A549 (cell line): ENCODE data around the gene PPP1CC.

Experiments used
- EP300 ChIP-seq, 2 experiments: fragments of >200 bp; sonication (Bioruptor Twin); formaldehyde crosslinking; IDR thresholded peaks; 2 replicates in 1 of 2; 3 replicates in 1 of 2; pipeline ENCODE4 v1.6.1; 2016 to 2017
- KDM1A ChIP-seq: fragments of 200-600 bp; sonication (generic); IDR thresholded peaks from 2 replicates; pipeline ENCODE4 v1.6.1; 2016; ENCODE audit warnings: low read depth, mild to moderate bottlenecking
- MYC ChIP-seq: IDR thresholded peaks from 2 replicates; pipeline ENCODE4 v1.6.1; 2012; ENCODE audit warnings: mild to moderate bottlenecking, inconsistent platforms, low read length, improper control_type of control experiment, borderline replicate concordance
- NFE2L2 ChIP-seq: fragments of 150-350 bp; conservative IDR thresholded peaks from 2 replicates; pipeline ENCODE4 v1.6.1; 2014; ENCODE audit warnings: low read length
- PHF8 ChIP-seq: fragments of 200-600 bp; sonication (generic); IDR thresholded peaks from 2 replicates; pipeline ENCODE4 v1.6.1; 2016; ENCODE audit warnings: low read depth, mild to moderate bottlenecking, antibody characterized with exemption, moderate library complexity, borderline replicate concordance
- POLR2AphosphoS2 ChIP-seq: conservative IDR thresholded peaks from 2 replicates; pipeline ENCODE4 v1.6.1; 2012; ENCODE audit warnings: low read length, improper control_type of control experiment, inconsistent platforms
- RAD21 ChIP-seq, 2 experiments: fragments of >200 bp in 1 of 2; sonication (Bioruptor Twin) in 1 of 2; formaldehyde crosslinking in 1 of 2; IDR thresholded peaks in 1 of 2; conservative IDR thresholded peaks in 1 of 2; 2 replicates in 1 of 2; 3 replicates in 1 of 2; pipeline ENCODE4 v1.6.1; 2012 to 2018; ENCODE audit warnings: inconsistent platforms in 1 of 2
- ZC3H11A ChIP-seq: fragments of 450-650 bp; IDR thresholded peaks from 2 replicates; pipeline ENCODE4 v1.6.1; 2014; ENCODE audit warnings: antibody characterized with exemption, mild to moderate bottlenecking
- TF ChIP-seq, protein P1 (sequence below): fragments of >200 bp; sonication (Bioruptor Twin); formaldehyde crosslinking; IDR thresholded peaks from 3 replicates; pipeline ENCODE4 v1.5.1; 2016
- TF ChIP-seq, protein P2 (sequence below): fragments of 200-600 bp; sonication (generic); IDR thresholded peaks from 2 replicates; pipeline ENCODE4 v1.6.1; 2016; ENCODE audit warnings: antibody characterized with exemption, mild to moderate bottlenecking, moderate library complexity

DNA sequence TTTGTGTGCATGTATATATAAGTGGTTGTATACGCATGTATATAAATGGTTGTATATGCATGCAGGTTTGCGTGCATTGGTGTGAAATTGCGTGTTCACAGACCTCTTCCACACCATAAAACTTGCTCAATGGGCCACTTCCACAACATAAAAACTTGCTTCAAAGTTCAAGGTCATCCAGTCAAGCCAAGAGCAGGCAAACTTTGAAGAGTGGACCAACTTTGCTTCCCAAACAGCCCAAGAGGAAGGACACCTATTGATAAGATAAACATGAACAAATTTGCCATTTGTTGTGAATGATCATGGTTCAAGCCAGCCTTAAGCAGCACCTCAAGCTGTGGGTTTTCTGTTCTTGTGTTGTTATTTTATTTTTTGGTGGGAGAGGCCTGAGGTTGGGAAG, 25.2 kb upstream of the PPP1CC start:
- TF ChIP-seq, protein P1, sequence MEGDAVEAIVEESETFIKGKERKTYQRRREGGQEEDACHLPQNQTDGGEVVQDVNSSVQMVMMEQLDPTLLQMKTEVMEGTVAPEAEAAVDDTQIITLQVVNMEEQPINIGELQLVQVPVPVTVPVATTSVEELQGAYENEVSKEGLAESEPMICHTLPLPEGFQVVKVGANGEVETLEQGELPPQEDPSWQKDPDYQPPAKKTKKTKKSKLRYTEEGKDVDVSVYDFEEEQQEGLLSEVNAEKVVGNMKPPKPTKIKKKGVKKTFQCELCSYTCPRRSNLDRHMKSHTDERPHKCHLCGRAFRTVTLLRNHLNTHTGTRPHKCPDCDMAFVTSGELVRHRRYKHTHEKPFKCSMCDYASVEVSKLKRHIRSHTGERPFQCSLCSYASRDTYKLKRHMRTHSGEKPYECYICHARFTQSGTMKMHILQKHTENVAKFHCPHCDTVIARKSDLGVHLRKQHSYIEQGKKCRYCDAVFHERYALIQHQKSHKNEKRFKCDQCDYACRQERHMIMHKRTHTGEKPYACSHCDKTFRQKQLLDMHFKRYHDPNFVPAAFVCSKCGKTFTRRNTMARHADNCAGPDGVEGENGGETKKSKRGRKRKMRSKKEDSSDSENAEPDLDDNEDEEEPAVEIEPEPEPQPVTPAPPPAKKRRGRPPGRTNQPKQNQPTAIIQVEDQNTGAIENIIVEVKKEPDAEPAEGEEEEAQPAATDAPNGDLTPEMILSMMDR = no peak
- TF ChIP-seq RAD21 (conservative IDR thresholded peaks at IDR 0.05 in 1 of 2, IDR thresholded peaks at IDR 0.05 in 1 of 2) (no peak), KDM1A (no peak), PHF8 (no peak), EP300 (IDR thresholded peaks at IDR 0.05) (no peak), ZC3H11A (no peak), POLR2AphosphoS2 (no peak), NFE2L2 (no peak), MYC (no peak)
- TF ChIP-seq, protein P2, sequence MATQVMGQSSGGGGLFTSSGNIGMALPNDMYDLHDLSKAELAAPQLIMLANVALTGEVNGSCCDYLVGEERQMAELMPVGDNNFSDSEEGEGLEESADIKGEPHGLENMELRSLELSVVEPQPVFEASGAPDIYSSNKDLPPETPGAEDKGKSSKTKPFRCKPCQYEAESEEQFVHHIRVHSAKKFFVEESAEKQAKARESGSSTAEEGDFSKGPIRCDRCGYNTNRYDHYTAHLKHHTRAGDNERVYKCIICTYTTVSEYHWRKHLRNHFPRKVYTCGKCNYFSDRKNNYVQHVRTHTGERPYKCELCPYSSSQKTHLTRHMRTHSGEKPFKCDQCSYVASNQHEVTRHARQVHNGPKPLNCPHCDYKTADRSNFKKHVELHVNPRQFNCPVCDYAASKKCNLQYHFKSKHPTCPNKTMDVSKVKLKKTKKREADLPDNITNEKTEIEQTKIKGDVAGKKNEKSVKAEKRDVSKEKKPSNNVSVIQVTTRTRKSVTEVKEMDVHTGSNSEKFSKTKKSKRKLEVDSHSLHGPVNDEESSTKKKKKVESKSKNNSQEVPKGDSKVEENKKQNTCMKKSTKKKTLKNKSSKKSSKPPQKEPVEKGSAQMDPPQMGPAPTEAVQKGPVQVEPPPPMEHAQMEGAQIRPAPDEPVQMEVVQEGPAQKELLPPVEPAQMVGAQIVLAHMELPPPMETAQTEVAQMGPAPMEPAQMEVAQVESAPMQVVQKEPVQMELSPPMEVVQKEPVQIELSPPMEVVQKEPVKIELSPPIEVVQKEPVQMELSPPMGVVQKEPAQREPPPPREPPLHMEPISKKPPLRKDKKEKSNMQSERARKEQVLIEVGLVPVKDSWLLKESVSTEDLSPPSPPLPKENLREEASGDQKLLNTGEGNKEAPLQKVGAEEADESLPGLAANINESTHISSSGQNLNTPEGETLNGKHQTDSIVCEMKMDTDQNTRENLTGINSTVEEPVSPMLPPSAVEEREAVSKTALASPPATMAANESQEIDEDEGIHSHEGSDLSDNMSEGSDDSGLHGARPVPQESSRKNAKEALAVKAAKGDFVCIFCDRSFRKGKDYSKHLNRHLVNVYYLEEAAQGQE = no peak
